GM10847 (cell line): Measurements from ENCODE around the gene SLC5A10.
"Not testable (repeated sequence)": the region's sequence is repeated elsewhere in the genome, so short reads cannot be mapped to it uniquely, and the experiment has no call there.

ENCODE experiments used
- POLR2A ChIP-seq: IDR thresholded peaks from 2 replicates; pipeline ENCODE4 v1.6.1; 2011; ENCODE audit not compliant: insufficient read length; ENCODE audit errors: extremely low read depth

The SLC5A10 gene

DNA sequence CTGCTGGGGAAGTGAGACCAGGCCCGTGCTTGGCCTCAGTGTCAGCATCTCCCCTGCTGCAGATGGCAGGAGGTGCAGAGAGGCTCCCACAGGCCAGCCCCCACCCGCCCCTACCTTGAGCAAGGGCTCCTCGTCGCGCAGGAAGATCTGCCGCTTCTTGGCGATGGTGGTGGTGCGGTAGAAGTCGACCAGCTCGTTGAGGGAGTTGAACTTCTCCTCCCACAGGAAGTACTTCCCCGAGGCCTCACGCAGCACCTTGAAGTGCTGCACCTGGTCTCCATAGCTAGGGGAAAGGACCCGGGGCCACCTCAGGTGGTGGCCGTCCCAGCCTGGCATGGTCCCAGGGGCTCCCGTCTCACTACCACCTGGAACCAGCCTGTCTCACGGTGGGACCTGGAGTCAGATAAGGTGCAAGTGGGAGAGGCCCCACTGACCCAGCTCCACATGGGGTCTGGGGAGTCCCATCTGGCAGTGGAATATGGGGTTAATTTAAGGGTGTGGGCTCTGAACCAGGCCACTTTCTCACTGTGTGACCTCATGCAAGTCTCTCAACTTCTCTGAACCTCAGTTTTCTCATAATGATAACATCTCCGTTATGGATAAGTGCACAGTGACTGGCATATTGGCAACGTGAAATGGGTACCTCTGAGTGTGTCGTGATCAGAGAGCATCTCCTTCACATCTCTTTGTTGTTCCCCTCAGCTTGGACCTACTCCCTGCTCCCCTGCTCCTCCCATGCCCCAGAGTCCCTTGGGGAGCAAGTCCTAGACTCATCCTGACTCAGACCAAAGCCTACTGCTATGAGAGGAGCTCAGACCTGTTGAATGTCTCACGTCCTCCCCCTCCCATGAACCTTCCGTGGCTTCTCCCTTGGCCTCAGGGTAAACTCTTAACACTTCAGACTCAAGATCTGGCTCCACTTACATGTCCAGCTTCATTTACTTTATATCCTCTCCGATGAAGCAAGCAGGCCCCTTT, 72.4 kb downstream of the SLC5A10 start:
- no peak for TF ChIP-seq POLR2A

DNA sequence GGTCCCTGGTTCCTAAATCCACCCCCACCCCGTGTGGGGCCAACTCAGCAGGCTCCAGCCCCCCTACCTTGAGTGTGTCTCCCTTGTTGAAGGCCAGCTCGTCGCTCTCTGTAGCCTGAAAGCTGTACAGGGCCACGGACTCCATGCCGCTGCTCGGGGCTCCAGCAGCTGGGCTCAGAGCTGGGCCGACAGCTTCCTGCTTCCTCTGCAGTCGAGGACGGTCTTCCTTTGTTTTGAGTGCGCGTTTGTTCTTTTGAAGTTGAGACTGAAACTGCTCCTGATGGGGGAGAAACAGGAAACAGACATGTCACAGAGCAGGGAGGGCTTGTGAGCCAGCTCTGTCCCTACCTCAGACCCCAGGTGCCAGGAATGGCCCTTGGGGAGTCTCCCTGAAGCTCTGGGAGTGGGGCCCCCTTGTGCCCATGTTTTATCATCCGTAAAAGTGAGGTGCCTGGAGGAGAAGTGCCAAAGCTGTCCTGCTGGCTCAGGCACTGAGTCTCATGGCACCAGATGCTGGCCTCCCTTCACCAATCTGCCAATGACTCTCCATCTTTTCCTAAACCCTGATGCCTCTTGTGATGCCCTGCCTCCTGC, 94.9 kb downstream of the SLC5A10 start, which contains the start of gene GRAP:
GRAP (minus strand) TSS at position 176 of the 594 bp plus-strand sequence; CDS start at position 145, 31 bp downstream.
- TF ChIP-seq POLR2A, result not testable (repeated sequence)

DNA sequence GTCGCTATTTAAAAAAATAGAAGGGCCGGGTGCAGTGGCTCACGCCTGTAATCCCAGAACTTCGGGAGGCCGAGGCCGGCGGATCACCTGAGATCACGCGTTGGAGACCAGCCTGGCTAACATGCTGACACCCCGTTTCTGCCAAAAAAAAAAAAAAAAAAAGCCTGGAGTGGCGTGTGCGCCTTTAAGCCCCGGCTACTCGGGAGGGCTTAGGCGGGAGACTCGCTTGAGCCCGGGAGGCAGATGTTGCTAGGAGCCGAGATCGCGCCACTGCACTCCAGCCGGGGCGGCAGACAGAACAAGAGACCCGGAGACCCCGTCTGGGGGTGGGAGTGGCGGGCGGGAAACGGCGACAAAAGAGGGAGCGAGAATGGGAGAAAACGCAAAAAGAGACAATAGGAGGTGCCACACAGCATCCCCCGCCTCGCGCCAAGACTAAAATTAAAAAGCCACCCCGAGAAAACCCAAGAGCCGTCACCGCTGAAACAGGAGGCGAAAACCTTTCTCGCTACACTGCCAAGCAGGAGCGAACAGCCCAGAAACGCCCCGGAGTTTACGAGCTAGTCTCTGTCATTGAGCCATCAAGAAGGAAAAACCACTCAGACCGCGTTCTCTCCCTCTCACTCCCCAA, 111.5 kb downstream of the SLC5A10 start:
- TF ChIP-seq POLR2A, result peak; percentile 47
